Vagina (tissue), 2 donors: Measurements from ENCODE around the gene MDFI. TPM values are rescaled to one million over a fixed set of nuclear protein-coding genes. Genes with fewer than 3 reads are reported as not detected.

Experiments used
- DNase-seq, 2 donors: peaks; one replicate each; pipeline ENCODE4 v3.0.0-alpha.2; 2017; ENCODE audit errors: extremely low spot score in 2 of 2
- H3K27ac ChIP-seq: fragments of 200-600 bp; sonication (generic); one replicate; pipeline ENCODE4 v1.5.1; 2019
- H3K27me3 ChIP-seq: fragments of 200-600 bp; sonication (generic); one replicate; pipeline ENCODE4 v1.5.1; 2019
- H3K36me3 ChIP-seq, 2 donors: fragments of 200-600 bp; sonication (generic); one replicate each; pipeline ENCODE4 v1.5.1; 2017 to 2019
- H3K4me1 ChIP-seq: fragments of 200-600 bp; sonication (generic); one replicate; pipeline ENCODE4 v1.5.1; 2019
- H3K4me3 ChIP-seq, 2 donors: fragments of 200-600 bp; sonication (generic); 1 replicate in 1 of 2; 2 replicates in 1 of 2; pipeline ENCODE4 v1.5.1; 2016 to 2019
- H3K9me3 ChIP-seq: fragments of 200-600 bp; sonication (generic); one replicate; pipeline ENCODE4 v1.5.1; 2019
- CTCF ChIP-seq, 3 experiments: fragments of 450-650 bp in 2 of 3; fragments of 200-600 bp in 1 of 3; sonication (generic) in 1 of 3; IDR thresholded peaks; one replicate each; pipeline ENCODE4 v1.5.1; 2017 to 2019; ENCODE audit warnings: antibody characterized with exemption in 3 of 3, mild to moderate bottlenecking in 2 of 3, moderate library complexity in 2 of 3
- POLR2A ChIP-seq, 2 donors: fragments of 450-650 bp; IDR thresholded peaks; one replicate each; pipeline ENCODE4 v1.6.1; 2017; ENCODE audit warnings: antibody characterized with exemption in 2 of 2, mild to moderate bottlenecking in 2 of 2, moderate library complexity in 2 of 2
- POLR2AphosphoS5 ChIP-seq, 2 donors: sonication (generic); formaldehyde crosslinking; IDR thresholded peaks; one replicate each; pipeline ENCODE4 v1.9.0; 2017; ENCODE audit warnings: antibody characterized with exemption in 2 of 2, mild to moderate bottlenecking in 2 of 2, low read depth in 1 of 2; ENCODE audit not compliant: insufficient read depth in 1 of 2
- intact Hi-C: fragments of 100-400 bp; cut with DNase I; formaldehyde crosslinking; loops from one replicate; pipeline ENCODE4 v1.15.1; 2023
- total RNA-seq: library from RNA; depleted of rRNA; stranded (reverse); fragments of >200 nt; gene quantifications from one replicate; pipeline ENCODE4 v1.2.3, GENCODE V29; 2016

MDFI gene
- total RNA-seq, 1 donor from 2014 or later = 37.3 TPM

- intact Hi-C loops = no loop called here
- Histone ChIP-seq H3K9me3 (no peaks in the 10 kb centered on the region), H3K27me3 (no peaks in the 10 kb centered on the region), H3K4me3 (no peak overlapping the region), H3K36me3 (peaks cover 0 to 18% of the 10 kb centered on the region in 2 donors), H3K4me1 (peaks cover 22% of the 10 kb centered on the region), H3K27ac (no peak overlapping the region)
- no peak for TF ChIP-seq POLR2A (IDR thresholded peaks at IDR 0.05)
- no peak for DNase-seq
These were observed 46.3 kb downstream of the MDFI start for GRCh38 chr6:41684311-41685180.

- H3K36me3 ChIP-seq = peaks cover 3 to 23% of the 10 kb centered on the region in 2 donors
- no peaks in the 10 kb centered on the region for H3K27me3 ChIP-seq
- H3K27ac ChIP-seq = no peak overlapping the region
- no peak for TF ChIP-seq POLR2AphosphoS5 (IDR thresholded peaks at IDR 0.05; ENCODE audit: insufficient read depth in 1 of 2, low read depth in 1 of 2)
- no peak for TF ChIP-seq POLR2A (IDR thresholded peaks at IDR 0.05)
- no peak for TF ChIP-seq CTCF (IDR thresholded peaks at IDR 0.05)
- DNase-seq = no peak
- peaks cover 24% of the 10 kb centered on the region for H3K4me1 ChIP-seq
- intact Hi-C loops = no loop called here
- no peaks in the 10 kb centered on the region for H3K9me3 ChIP-seq
- H3K4me3 ChIP-seq = no peak overlapping the region
These were observed 47.5 kb downstream of the MDFI start for GRCh38 chr6:41685641-41686380.

GRCh38 chr6:41687501-41688175 lies 49.4 kb downstream of the MDFI start:
- H3K9me3 ChIP-seq = no peaks in the 10 kb centered on the region
- H3K27ac ChIP-seq = no peak overlapping the region
- H3K4me1 ChIP-seq = peaks cover 16% of the 10 kb centered on the region
- H3K4me3 ChIP-seq = no peak overlapping the region
- peaks cover 3 to 23% of the 10 kb centered on the region in 2 donors for H3K36me3 ChIP-seq
- no peak for DNase-seq
- intact Hi-C loops = no loop called here
- TF ChIP-seq POLR2A (IDR thresholded peaks at IDR 0.05) (no peak), POLR2AphosphoS5 (IDR thresholded peaks at IDR 0.05; ENCODE audit: insufficient read depth in 1 of 2, low read depth in 1 of 2) (no peak), CTCF (IDR thresholded peaks at IDR 0.05) (no peak)
- H3K27me3 ChIP-seq = no peaks in the 10 kb centered on the region

GRCh38 chr6:41688256-41688965 lies 50.1 kb downstream of the MDFI start:
- Histone ChIP-seq H3K27me3 (no peaks in the 10 kb centered on the region), H3K36me3 (peaks cover 3 to 23% of the 10 kb centered on the region in 2 donors), H3K9me3 (no peaks in the 10 kb centered on the region), H3K27ac (no peak overlapping the region), H3K4me3 (no peak overlapping the region), H3K4me1 (peaks cover 10% of the 10 kb centered on the region)
- no peak for DNase-seq
- TF ChIP-seq POLR2A (IDR thresholded peaks at IDR 0.05) (no peak), POLR2AphosphoS5 (IDR thresholded peaks at IDR 0.05; ENCODE audit: insufficient read depth in 1 of 2, low read depth in 1 of 2) (no peak), CTCF (IDR thresholded peaks at IDR 0.05) (no peak)
- intact Hi-C loops = no loop called here
